Right cardiac atrium (tissue), 5 donors: ENCODE data around the gene DCAF11. TPM values are rescaled to one million over a fixed set of nuclear protein-coding genes. Genes with fewer than 3 reads are reported as not detected.

Experiments used
- ATAC-seq, 2 donors: fragments of 200-7000 bp; cut with Tn5 transposase; one replicate each; pipeline versions ENCODE4 v1.8.0 to v1.9.1; 2020; ENCODE audit warnings: moderate library complexity in 2 of 2, mild to moderate bottlenecking in 1 of 2
- DNase-seq, 3 donors: peaks; one replicate each; pipeline ENCODE4 v3.0.0-alpha.2; 2020
- H3K27ac ChIP-seq: one replicate; pipeline ENCODE4 v1.5.1; 2013; ENCODE audit warnings: mild to moderate bottlenecking, low read length, control low read depth, moderate library complexity
- H3K27me3 ChIP-seq: one replicate; pipeline ENCODE4 v1.6.1; 2013; ENCODE audit not compliant: control insufficient read depth, insufficient read depth
- H3K4me1 ChIP-seq: one replicate; pipeline ENCODE4 v1.6.1; 2013; ENCODE audit warnings: low read length; ENCODE audit not compliant: control insufficient read depth, insufficient read depth
- H3K4me3 ChIP-seq: one replicate; pipeline ENCODE4 v1.5.1; 2013; ENCODE audit warnings: low read length, control low read depth
- H3K9me3 ChIP-seq: one replicate; pipeline ENCODE4 v1.6.1; 2013; ENCODE audit warnings: low read length; ENCODE audit not compliant: control insufficient read depth
- WGBS: extraction: QIAGEN DNeasy Blood & Tissue Kit; methylation state at CpG from one replicate; pipeline ENCODE4 v1.1.7; 2013; 5-methylcytosine and 5-hydroxymethylcytosine counted together
- intact Hi-C, 4 donors: fragments of 100-400 bp; cut with DNase I; formaldehyde crosslinking; loops; one replicate each; pipeline versions ENCODE4 v1.11.0 to v1.14.0; 2022 to 2023
- polyA plus RNA-seq: library from polyadenylated mRNA; stranded (reverse); fragments of 200-250 nt; gene quantifications from one replicate; pipeline ENCODE4 v1.2.3, GENCODE V29; 2013
- total RNA-seq, 4 donors: library from RNA; stranded (reverse); fragmentation: NEBNext Ultra II Directional; extraction: Animal tissue kit (Norgen Biotek cat#: 25700); gene quantifications; one replicate each; pipeline ENCODE4 v1.2.1, GENCODE V29; 2021
- donor health status: healthy with polysubstance abuse.
- donor health status: DM: no; HTN: yes; CAD: no.
- donor health status: DM: no; HTN: no; CAD: no.
- donor health status: DM: no; HTN: yes; CAD: no; lungs with severe emphysema.
- donor health status: DM: yes; HTN: yes; CAD: no.

The DCAF11 gene
- total and polyA plus RNA-seq, 5 donors: 33.1 to 70.7 (median 58.7) TPM

DNA sequence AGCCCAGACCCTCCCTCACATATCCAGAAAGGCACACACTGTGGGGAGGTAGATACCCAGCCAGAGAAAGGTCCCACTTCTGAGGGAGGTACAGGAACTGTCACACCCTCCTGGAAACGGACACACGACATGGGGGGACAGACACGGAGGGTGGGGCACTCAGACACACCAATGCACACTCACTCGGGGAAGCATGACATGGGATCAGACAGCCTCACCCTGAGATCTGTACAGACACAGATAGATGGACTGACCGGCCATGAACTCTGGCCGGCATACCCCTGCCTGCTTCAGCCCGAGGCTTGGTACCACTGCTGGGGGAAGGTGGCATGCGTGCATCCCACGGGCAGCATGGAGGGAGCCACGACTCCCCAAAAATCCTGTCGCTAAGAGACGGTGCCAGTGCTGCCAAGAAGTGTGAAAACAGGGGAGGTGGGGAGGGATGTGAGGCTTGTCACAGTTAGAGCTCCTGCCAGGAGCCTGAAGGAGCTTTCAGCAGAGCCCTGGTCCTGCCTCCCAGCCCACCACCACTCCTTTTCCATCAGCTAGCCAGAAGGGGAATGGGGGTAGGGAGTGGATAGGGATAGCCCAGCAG is 42.6 kb upstream of the DCAF11 start:
- no peaks in the 10 kb centered on the region for H3K27me3 ChIP-seq
- H3K9me3 ChIP-seq: no peaks in the 10 kb centered on the region
- WGBS: 65% methylated on average over 12 of the region's 12 CpGs
- intact Hi-C loops: no loop called here
- ATAC-seq (no peak), DNase-seq (no peak)
- H3K4me1 ChIP-seq: no peaks in the 10 kb centered on the region
- no peak overlapping the region for H3K27ac ChIP-seq
- H3K4me3 ChIP-seq: no peak overlapping the region

DNA sequence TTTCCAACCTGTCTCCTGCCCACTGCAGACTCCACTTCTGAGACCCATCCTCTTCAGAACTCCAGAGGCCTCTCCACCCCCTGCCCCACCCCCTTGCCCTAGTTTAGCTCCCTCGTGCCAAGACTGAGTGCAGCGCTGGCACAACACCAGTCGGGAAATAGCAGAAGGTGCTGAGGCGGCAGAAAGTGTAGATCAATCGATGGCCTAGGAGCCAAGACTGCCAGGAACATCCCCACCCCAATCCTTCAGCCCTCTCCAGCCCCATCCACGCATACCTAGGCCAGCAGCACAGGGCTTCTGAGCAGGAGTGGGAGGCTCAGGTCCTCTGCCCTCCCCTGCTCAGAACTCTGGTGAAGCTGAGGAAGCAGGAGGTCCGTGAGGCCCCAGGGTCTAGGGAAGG is 42.1 kb upstream of the DCAF11 start:
- Histone ChIP-seq H3K27me3 (no peaks in the 10 kb centered on the region), H3K27ac (no peak overlapping the region), H3K9me3 (no peaks in the 10 kb centered on the region), H3K4me1 (no peaks in the 10 kb centered on the region), H3K4me3 (no peak overlapping the region)
- no peak for ATAC-seq
- 63% methylated on average over 7 of the region's 7 CpGs for WGBS
- intact Hi-C loops: no loop called here
- DNase-seq: no peak

DNA sequence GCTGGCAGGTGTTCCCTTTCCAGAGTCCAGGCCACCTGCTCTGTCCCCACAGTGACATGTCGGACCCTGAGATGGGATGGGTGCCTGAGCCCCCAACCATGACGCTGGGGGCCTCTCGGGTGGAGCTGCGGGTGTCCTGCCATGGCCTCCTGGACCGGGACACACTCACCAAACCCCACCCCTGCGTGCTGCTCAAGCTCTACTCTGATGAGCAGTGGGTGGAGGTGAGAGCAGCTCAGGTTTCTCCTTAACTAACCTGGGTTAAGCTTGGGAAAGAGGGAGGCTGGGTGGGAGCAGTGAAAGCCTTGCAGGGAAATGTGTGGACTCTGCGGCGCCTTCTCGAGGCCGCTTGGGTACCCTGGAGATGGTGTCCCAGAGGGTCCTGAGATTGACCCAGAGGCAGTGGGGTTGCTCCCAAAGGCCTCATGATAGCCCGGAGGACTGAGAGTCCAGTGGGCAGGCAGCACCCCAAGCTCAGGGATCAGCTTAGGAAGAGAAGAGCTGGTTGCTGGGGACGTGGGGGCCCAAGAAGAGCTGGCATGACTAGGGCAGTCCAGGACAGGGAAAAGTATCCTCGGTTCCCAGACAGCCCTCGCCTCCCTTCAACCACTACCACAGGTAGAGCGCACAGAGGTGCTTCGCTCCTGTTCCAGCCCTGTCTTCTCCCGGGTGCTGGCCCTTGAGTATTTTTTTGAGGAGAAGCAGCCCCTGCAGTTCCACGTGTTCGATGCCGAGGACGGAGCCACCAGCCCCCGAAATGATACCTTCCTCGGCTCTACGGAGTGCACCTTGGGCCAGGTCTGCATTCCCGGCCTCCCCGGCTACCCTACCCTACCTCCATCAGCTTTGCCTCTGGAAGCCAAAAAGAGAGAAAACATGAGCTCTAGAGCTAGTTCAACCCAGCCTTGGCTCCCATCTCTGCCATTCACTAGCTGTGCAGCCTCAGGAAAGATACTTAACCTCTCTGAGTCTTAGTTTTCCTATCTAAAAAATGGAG is 41.4 kb upstream of the DCAF11 start:
- no peak overlapping the region for H3K4me3 ChIP-seq
- WGBS: 84% methylated on average over 26 of the region's 26 CpGs
- DNase-seq: no peak
- no peaks in the 10 kb centered on the region for H3K27me3 ChIP-seq
- ATAC-seq: no peak
- H3K4me1 ChIP-seq: no peaks in the 10 kb centered on the region
- no peak overlapping the region for H3K27ac ChIP-seq
- intact Hi-C loops: no loop called here
- no peaks in the 10 kb centered on the region for H3K9me3 ChIP-seq

DNA sequence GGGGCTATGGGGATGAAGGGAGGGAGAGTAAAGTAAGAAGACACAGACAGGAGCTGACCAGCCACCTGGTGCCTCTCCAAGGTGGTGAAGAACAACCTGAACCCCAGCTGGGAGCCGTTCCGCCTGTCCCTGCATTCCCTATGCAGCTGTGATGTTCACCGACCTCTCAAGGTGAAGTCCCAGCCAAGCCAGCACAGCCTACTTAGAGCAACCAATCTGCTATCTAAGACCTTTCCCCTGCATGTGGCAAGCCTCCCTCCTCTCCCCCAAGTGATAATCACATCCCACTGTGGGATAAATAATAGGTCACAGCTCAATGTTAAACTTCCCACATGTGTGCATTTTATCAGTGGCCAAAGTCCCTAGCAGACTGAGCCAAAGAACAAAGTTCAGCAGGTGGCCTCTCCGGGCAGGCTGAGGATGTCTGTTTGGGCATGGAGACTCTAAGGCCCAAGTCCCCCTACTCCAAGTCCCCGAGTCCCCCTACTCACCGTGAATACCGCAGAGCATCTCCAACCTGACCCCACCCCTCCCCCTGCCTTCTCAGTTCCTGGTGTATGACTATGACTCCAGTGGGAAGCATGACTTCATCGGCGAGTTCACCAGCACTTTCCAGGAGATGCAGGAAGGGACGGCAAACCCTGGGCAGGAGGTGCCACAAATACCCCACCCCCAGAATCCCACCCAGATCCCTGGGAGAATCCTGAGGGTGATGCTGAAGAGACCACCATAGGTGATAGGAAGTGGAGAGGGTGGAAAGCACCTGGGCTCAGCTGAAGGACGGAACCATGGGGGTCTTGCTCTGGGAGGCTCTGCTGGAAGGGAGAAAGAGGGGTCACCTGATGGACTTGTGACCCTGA is 39.7 kb upstream of the DCAF11 start:
- intact Hi-C loops: no loop called here
- no peak for ATAC-seq

DNA sequence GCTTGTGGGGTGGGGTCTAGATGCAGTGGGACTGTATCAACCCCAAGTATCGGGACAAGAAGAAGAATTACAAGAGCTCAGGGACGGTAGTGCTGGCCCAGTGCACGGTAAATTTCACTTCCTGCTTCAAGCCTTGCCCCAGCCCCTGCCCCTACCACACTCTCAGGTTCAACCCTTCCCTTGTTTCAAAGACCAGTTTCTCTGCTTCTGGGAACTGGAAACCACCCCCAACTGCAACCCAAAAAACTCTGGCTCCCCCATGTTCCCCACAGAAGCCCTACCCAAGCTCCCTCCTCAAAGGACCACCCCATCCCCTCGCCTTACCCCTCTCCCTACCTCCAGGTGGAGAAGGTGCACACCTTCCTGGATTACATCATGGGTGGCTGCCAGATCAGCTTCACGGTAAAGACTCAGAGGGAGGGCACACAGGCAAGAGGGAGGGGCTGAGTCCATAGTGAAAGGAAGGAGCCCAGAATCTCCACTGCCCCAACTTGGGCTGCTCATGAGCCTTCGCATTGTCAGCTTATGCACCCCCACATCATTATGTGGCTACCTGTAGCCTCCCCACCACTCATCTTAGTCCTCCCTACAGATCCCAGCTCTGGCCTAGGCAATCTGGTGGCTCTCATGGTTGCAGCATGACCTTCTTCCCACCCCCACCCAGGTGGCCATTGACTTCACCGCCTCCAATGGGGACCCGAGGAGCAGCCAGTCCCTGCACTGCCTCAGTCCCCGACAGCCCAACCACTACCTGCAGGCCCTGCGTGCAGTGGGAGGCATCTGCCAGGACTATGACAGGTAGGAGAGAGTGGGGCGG is 38.9 kb upstream of the DCAF11 start:
- 76% methylated on average over 11 of the region's 11 CpGs for WGBS
- H3K27ac ChIP-seq: no peak overlapping the region
- DNase-seq (no peak), ATAC-seq (no peak)
- no peak overlapping the region for H3K4me3 ChIP-seq
- intact Hi-C loops: no loop called here
- no peaks in the 10 kb centered on the region for H3K27me3 ChIP-seq
- H3K4me1 ChIP-seq: no peaks in the 10 kb centered on the region
- no peaks in the 10 kb centered on the region for H3K9me3 ChIP-seq

More for the DNA sequence above, 39.7 kb upstream of the DCAF11 start:
- Histone ChIP-seq H3K9me3 (no peaks in the 10 kb centered on the region), H3K27ac (no peak overlapping the region), H3K27me3 (no peaks in the 10 kb centered on the region), H3K4me3 (no peak overlapping the region), H3K4me1 (no peaks in the 10 kb centered on the region)
- DNase-seq: peak in 1 of 3 donors; percentile 15
- WGBS: 72% methylated on average over 11 of the region's 11 CpGs

DNA sequence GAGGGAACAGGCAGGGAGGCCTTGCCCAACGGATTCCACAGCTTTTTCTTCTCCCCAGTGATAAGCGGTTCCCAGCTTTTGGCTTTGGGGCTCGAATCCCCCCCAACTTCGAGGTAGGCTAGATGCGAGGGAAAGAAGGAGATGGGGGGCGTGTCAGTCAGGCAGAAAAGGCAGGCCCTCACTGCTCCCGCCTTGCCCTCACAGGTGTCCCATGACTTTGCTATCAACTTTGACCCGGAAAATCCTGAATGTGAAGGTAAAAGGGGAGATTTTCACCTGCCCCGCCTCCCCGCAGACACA is 38.3 kb upstream of the DCAF11 start:
- DNase-seq: no peak
- ATAC-seq: no peak
- no peaks in the 10 kb centered on the region for H3K9me3 ChIP-seq
- 85% methylated on average over 10 of the region's 10 CpGs for WGBS
- intact Hi-C loops: no loop called here
- H3K27me3 ChIP-seq: no peaks in the 10 kb centered on the region
- H3K27ac ChIP-seq: no peak overlapping the region
- no peaks in the 10 kb centered on the region for H3K4me1 ChIP-seq
- no peak overlapping the region for H3K4me3 ChIP-seq

DNA sequence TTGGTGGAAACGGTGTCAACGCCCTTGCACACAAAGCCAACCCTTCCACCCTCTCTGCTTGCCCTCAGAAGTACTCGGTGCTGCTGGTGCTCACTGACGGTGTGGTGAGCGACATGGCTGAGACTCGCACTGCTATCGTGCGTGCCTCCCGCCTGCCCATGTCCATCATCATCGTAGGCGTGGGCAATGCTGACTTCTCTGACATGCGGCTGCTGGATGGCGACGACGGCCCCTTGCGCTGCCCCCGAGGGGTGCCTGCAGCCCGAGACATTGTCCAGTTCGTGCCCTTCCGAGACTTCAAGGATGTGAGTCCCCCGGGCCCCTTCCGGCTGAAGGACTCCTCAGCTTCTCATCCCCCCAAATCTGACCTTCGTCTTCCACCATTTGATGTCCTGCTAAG is 37.5 kb upstream of the DCAF11 start:
- WGBS: 90% methylated on average over 23 of the region's 23 CpGs
- intact Hi-C loops: no loop called here

DNA sequence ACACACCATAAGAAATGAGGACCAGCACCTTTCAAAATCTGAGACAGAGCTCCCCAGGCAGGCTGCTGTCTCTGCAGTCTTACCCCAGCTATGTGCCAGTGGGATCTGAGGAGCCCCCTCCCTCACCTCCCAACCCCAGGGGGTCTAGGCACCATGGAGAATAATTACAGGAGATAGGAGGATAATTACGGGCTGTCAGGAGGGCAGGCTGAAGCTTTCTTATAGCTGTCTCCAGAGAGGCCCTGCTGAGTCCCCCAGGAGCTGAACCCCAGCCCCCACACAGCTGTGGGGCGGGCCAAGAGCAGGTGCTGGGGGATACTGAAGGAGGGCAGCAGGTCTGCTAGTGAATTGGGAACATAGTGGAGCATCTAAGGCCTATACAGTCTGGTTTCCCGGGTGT is 36.4 kb upstream of the DCAF11 start:
- WGBS: 74% methylated on average over 3 of the region's 3 CpGs
- ATAC-seq (no peak), DNase-seq (no peak)
- H3K9me3 ChIP-seq: no peaks in the 10 kb centered on the region
- no peak overlapping the region for H3K4me3 ChIP-seq
- no peak overlapping the region for H3K27ac ChIP-seq
- H3K27me3 ChIP-seq: no peaks in the 10 kb centered on the region
- intact Hi-C loops: no loop called here
- H3K4me1 ChIP-seq: no peaks in the 10 kb centered on the region

More for the DNA sequence above, 37.5 kb upstream of the DCAF11 start:
- Histone ChIP-seq H3K4me1 (no peaks in the 10 kb centered on the region), H3K9me3 (no peaks in the 10 kb centered on the region), H3K27ac (no peak overlapping the region), H3K4me3 (no peak overlapping the region), H3K27me3 (no peaks in the 10 kb centered on the region)
- DNase-seq (peak in 1 of 3 donors; percentile 43), ATAC-seq (no peak)

DNA sequence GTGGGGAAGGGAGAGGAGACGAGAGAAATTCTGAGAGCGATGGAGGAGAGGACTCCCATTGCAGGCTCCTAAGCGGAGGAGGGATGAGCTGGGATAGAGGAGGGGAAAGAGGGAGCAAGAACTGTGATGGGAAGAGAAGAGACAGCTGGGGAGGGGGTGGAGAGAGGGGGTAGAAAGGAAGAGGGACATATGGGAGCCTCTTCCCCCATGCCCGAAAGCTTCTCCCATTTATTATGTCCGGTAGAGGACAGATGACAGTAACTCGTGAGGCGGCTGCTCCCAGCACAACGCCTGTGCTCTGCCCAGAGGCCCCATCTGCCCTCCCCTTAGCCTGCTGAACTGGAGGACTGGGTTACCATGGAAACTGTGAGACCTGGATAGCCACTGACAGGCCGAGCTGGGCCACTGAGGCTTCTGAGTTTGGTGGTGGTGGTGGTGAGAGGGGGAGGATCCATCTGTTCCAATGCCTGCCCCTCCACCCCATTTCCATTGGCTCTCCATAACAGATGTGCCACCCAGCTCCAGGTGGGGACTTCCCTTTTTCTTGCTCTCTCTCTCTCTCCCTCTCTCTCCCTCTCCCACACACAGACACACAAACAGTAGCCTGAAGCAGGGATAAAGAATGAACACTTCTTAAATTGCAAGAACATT is 35.0 kb upstream of the DCAF11 start:
- DNase-seq (no peak), ATAC-seq (no peak)
- H3K27me3 ChIP-seq: no peaks in the 10 kb centered on the region
- no peak overlapping the region for H3K27ac ChIP-seq
- no peak overlapping the region for H3K4me3 ChIP-seq
- H3K9me3 ChIP-seq: no peaks in the 10 kb centered on the region
- intact Hi-C loops: no loop called here
- H3K4me1 ChIP-seq: no peaks in the 10 kb centered on the region
- 91% methylated on average over 9 of the region's 9 CpGs for WGBS

DNA sequence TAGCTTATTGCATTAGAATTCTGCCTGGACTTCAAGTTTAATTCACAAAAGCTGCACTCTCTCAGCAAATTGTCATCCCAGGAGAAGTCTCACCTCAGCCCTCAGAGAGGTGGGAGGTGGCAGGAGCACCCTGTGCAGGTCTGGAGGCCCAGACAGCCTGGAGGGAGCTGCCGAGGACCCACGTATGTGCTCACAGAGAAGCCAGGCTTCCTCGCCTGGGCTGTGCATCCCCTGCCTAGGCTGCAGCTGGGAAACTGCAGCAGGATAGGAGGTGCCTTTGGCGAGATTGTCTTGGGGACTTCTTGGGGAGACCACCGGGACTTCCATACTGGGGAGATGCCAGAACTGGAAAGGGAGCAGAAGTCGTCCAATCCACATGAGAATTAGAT is 34.4 kb upstream of the DCAF11 start:
- Histone ChIP-seq H3K9me3 (no peaks in the 10 kb centered on the region), H3K4me1 (no peaks in the 10 kb centered on the region), H3K4me3 (no peak overlapping the region), H3K27me3 (no peaks in the 10 kb centered on the region), H3K27ac (no peak overlapping the region)
- WGBS: 78% methylated on average over 6 of the region's 6 CpGs
- DNase-seq: no peak
- intact Hi-C loops: no loop called here
- ATAC-seq: no peak
